Adrenal gland (tissue), 12 donors: ENCODE measurements around the gene MTRF1L. TPM values are rescaled to one million over a fixed set of nuclear protein-coding genes. Genes with fewer than 3 reads are reported as not detected.
A peak's percentile ranks its signal among the peaks of the same experiment; 100 is the strongest.
"Not testable (repeated sequence)": the region's sequence is repeated elsewhere in the genome, so short reads cannot be mapped to it uniquely, and the experiment has no call there.

Experiments used
- DNase-seq, 7 donors: peaks; one replicate each; pipeline ENCODE4 v3.0.0-alpha.2; 2019 to 2020
- H3K27ac ChIP-seq, 5 donors: fragments of 200-600 bp; sonication (generic) in 4 of 5; 1 replicate in 3 of 5; 2 replicates in 2 of 5; pipeline versions ENCODE4 v1.5.1 to v1.8.0; 2016 to 2020; ENCODE audit warnings: mild to moderate bottlenecking in 1 of 5
- H3K27me3 ChIP-seq: fragments of 200-600 bp; 2 replicates; pipeline ENCODE4 v1.8.0; 2021
- H3K36me3 ChIP-seq, 2 donors: fragments of 200-600 bp; replicated peaks in 1 of 2; 1 replicate in 1 of 2; 2 replicates in 1 of 2; pipeline versions ENCODE4 v1.5.1 to v1.8.0; 2018 to 2022
- H3K4me1 ChIP-seq, 2 donors: fragments of 200-600 bp; replicated peaks in 1 of 2; 1 replicate in 1 of 2; 2 replicates in 1 of 2; pipeline versions ENCODE4 v1.5.1 to v1.8.0; 2018 to 2021
- H3K4me3 ChIP-seq, 4 donors: fragments of 200-600 bp; sonication (generic) in 3 of 4; one replicate each; pipeline ENCODE4 v1.5.1; 2016 to 2018
- H3K9me3 ChIP-seq, 3 donors: fragments of 200-600 bp; sonication (generic) in 1 of 3; replicated peaks in 1 of 3; 1 replicate in 2 of 3; 2 replicates in 1 of 3; pipeline versions ENCODE4 v1.5.1 to v1.8.0; 2016 to 2021
- CTCF ChIP-seq, 6 experiments: fragments of 450-650 bp in 4 of 6; fragments of 200-600 bp in 2 of 6; sonication (generic) in 1 of 6; IDR thresholded peaks; 1 replicate in 5 of 6; 2 replicates in 1 of 6; pipeline versions ENCODE4 v1.5.1 to v1.8.0; 2016 to 2021; ENCODE audit warnings: antibody characterized with exemption in 6 of 6, mild to moderate bottlenecking in 2 of 6, moderate library complexity in 1 of 6
- POLR2A ChIP-seq, 2 donors: fragments of 450-650 bp; IDR thresholded peaks; one replicate each; pipeline ENCODE4 v1.6.1; 2017; ENCODE audit warnings: antibody characterized with exemption in 2 of 2, mild to moderate bottlenecking in 2 of 2, moderate library complexity in 1 of 2
- WGBS, 4 donors: extraction: QIAGEN DNeasy Blood & Tissue Kit in 2 of 4; methylation state at CpG; one replicate each; pipeline versions ENCODE4 v1.1.5 to v1.1.7; 2013 to 2017; 5-methylcytosine and 5-hydroxymethylcytosine counted together
- intact Hi-C, 2 donors: fragments of 100-400 bp; cut with DNase I; formaldehyde crosslinking; loops; one replicate each; pipeline versions ENCODE4 v1.14.1 to v1.15.0; 2022 to 2023
- polyA plus RNA-seq, 3 donors: library from polyadenylated mRNA; stranded (reverse); fragments of 200-250 nt in 2 of 3; fragments of 350-450 nt in 1 of 3; fragmentation: Illumina TruSeq in 1 of 3; extraction: RNeasy Lipid Tissue Mini Kit (QIAGEN cat#74804) in 1 of 3; gene quantifications; one replicate each; pipeline ENCODE4 v1.2.3, GENCODE V29; 2013 to 2014
- total RNA-seq, 9 donors: library from RNA; depleted of rRNA in 4 of 9; stranded (reverse); fragments of >200 nt in 4 of 9; fragments of 120-200 nt in 1 of 9; fragmentation: NEBNext Ultra II Directional in 1 of 9; extraction: Animal tissue kit (Norgen Biotek cat#: 25700) in 1 of 9; gene quantifications; one replicate each; pipeline versions ENCODE4 v1.1.0 to v1.2.4, GENCODE V29; 2013 to 2023
- donor health status: healthy with polysubstance abuse.
- donor health status: Bipolar disorder and iron deficiency.
- donor health status: DM: yes; HTN: yes; CAD: no.
- donor health status: DM: no; HTN: no; CAD: no.
- donor health status: DM: no; HTN: no; CAD: no.
- donor health status: DM: yes; HTN: yes; CAD: no.

The MTRF1L gene
- total and polyA plus RNA-seq, 12 donors = 9.0 to 33.7 (median 18.0) TPM

- TF ChIP-seq POLR2A (IDR thresholded peaks at IDR 0.05) (no peak), CTCF (IDR thresholded peaks at IDR 0.05) (no peak)
- intact Hi-C loops = no loop called here
- H3K36me3 ChIP-seq = peaks cover 0 to 36% of the 10 kb centered on the region in 2 donors
Observed at GRCh38 chr6:152993431-152993830, 9.1 kb downstream of the MTRF1L start.

GRCh38 chr6:152986978-152987377, 15.5 kb downstream of the MTRF1L start:
- no peak for DNase-seq
- WGBS, 4 donors = 81 to 96% (median 89%) methylated on average over 2 of the region's 2 CpGs
- TF ChIP-seq POLR2A (IDR thresholded peaks at IDR 0.05) = no peak
- no peak for TF ChIP-seq CTCF (IDR thresholded peaks at IDR 0.05)
- H3K4me1 ChIP-seq = peaks cover 9 to 22% of the 10 kb centered on the region in 2 donors
- no peaks in the 10 kb centered on the region for H3K27me3 ChIP-seq
- intact Hi-C loops = no loop called here
- no peak overlapping the region for H3K4me3 ChIP-seq
- no peak overlapping the region for H3K27ac ChIP-seq
- peaks cover 0 to under 1% of the 10 kb centered on the region in 2 donors for H3K36me3 ChIP-seq
- H3K9me3 ChIP-seq = no peaks in the 10 kb centered on the region

More at GRCh38 chr6:152993431-152993830, 9.1 kb downstream of the MTRF1L start:
- H3K27me3 ChIP-seq = no peaks in the 10 kb centered on the region
- no peak for DNase-seq
- H3K4me1 ChIP-seq = peaks cover 0 to under 1% of the 10 kb centered on the region in 2 donors
- H3K27ac ChIP-seq = no peak overlapping the region
- no peak overlapping the region for H3K4me3 ChIP-seq
- H3K9me3 ChIP-seq = no peaks in the 10 kb centered on the region

GRCh38 chr6:152985300-152985699, 17.2 kb downstream of the MTRF1L start:
- H3K9me3 ChIP-seq, DNase-seq, H3K4me3 ChIP-seq, intact Hi-C loops, H3K27me3 ChIP-seq, H3K36me3 ChIP-seq: not testable (repeated sequence)
- Histone ChIP-seq H3K27ac (peak overlapping the region in 1 of 5 donors; percentile 85), H3K4me1 (peaks cover 12 to 27% of the 10 kb centered on the region in 2 donors)
- WGBS, 4 donors = 88 to 92% (median 89%) methylated on average over 11 of the region's 11 CpGs

GRCh38 chr6:152984513-152984872, 18.0 kb downstream of the MTRF1L start:
- no peaks in the 10 kb centered on the region for H3K27me3 ChIP-seq
- H3K4me3 ChIP-seq = peak overlapping the region in 2 of 4 donors; percentile 79 to 95
- no peaks in the 10 kb centered on the region for H3K36me3 ChIP-seq
- H3K4me1 ChIP-seq = peaks cover 12 to 27% of the 10 kb centered on the region in 2 donors
- no peak for DNase-seq
- intact Hi-C loops = no loop called here
- TF ChIP-seq CTCF (IDR thresholded peaks at IDR 0.05) (no peak), POLR2A (IDR thresholded peaks at IDR 0.05) (no peak)
- 6 to 7% (median 6%) methylated on average over 7 of the region's 7 CpGs for WGBS, 4 donors
- H3K27ac ChIP-seq = peak overlapping the region in 3 of 5 donors; percentile 85 to 97 (median 96)
- no peaks in the 10 kb centered on the region for H3K9me3 ChIP-seq
